GM12878 (cell line): ENCODE data around the gene MINPP1. TPM values are rescaled to one million over a fixed set of nuclear protein-coding genes. Genes with fewer than 3 reads are reported as not detected.

ENCODE experiments used
- ATAC-seq: fragments of 200-7000 bp; cut with Tn5 transposase; 3 replicates; pipeline ENCODE4 v1.9.1; 2020; ENCODE audit warnings: mild to moderate bottlenecking, moderate library complexity
- BruUV-seq: library from RNA; stranded (reverse); fragments of 400-500 nt; replicated peaks from 2 replicates; lab custom pipeline; 2021; lab: Mats Ljungman, UMichigan
- CTCF ChIA-PET: fragments of 300-600 bp; sonication (Branson Sonifier 250); formaldehyde crosslinking; extraction: SDS; loops from one replicate; lab custom pipeline; 2021; ENCODE audit warnings: inconsistent platforms; lab: Yijun Ruan, JAX
- POLR2A ChIA-PET: fragments of 350-600 bp; formaldehyde crosslinking; extraction: SDS; loops from one replicate; lab custom pipeline; 2021; ENCODE audit warnings: inconsistent platforms; lab: Charles Lee
- RAD21 ChIA-PET: fragments of 300-600 bp; sonication (Branson Sonifier 250); formaldehyde crosslinking; loops from one replicate; lab custom pipeline; 2023; ENCODE audit warnings: antibody characterized with exemption; ENCODE audit not compliant: unreplicated experiment; lab: Charles Lee
- SMC1A ChIA-PET: fragments of 300-600 bp; sonication (Branson Sonifier 250); formaldehyde crosslinking; loops from one replicate; lab custom pipeline; 2023; ENCODE audit not compliant: unreplicated experiment, uncharacterized antibody; lab: Charles Lee
- DNase-seq: peaks from one replicate; pipeline ENCODE4 v3.0.0-alpha.2; 2011; ENCODE audit warnings: low read depth, low spot score
- FAIRE-seq: peaks from 3 replicates; lab custom pipeline; 2011; peaks lifted over from hg19 to GRCh38; lab: Jason Lieb, UNC
- H2AFZ ChIP-seq: 2 replicates; pipeline ENCODE4 v1.6.0; 2011; ENCODE audit warnings: low read depth, low read length, control low read depth; ENCODE audit not compliant: control insufficient read depth
- H3K27ac ChIP-seq: 2 replicates; pipeline ENCODE4 v1.5.1; 2011; ENCODE audit warnings: control low read depth; ENCODE audit not compliant: control insufficient read depth, insufficient read depth
- H3K27me3 ChIP-seq, 2 experiments: replicated peaks in 1 of 2; 2 replicates each; pipeline versions ENCODE4 v1.6.0 to v1.6.1; 2011; ENCODE audit warnings: low read length in 1 of 2; ENCODE audit not compliant: control insufficient read depth in 2 of 2, insufficient read depth in 2 of 2
- H3K36me3 ChIP-seq, 2 experiments: 2 replicates each; pipeline ENCODE4 v1.5.1; 2011; ENCODE audit warnings: low read length in 1 of 2; ENCODE audit not compliant: control insufficient read depth in 2 of 2, insufficient read depth in 2 of 2
- H3K4me1 ChIP-seq: 2 replicates; pipeline ENCODE4 v1.6.1; 2011; ENCODE audit warnings: mild to moderate bottlenecking, low read length, moderate library complexity, mixed read lengths; ENCODE audit not compliant: control insufficient read depth, insufficient read depth
- H3K4me2 ChIP-seq: 2 replicates; pipeline ENCODE4 v1.6.0; 2011; ENCODE audit warnings: control low read depth; ENCODE audit not compliant: control insufficient read depth, insufficient read depth
- H3K4me3 ChIP-seq: fragments of 200-600 bp; sonication (generic); 2 replicates; pipeline ENCODE4 v1.5.1; 2016
- H3K79me2 ChIP-seq: 2 replicates; pipeline ENCODE4 v1.6.0; 2011; ENCODE audit warnings: low read length; ENCODE audit not compliant: control insufficient read depth, insufficient read depth
- H3K9ac ChIP-seq: 2 replicates; pipeline ENCODE4 v1.8.0; 2011; ENCODE audit warnings: low read length, control low read depth, mixed read lengths; ENCODE audit not compliant: control insufficient read depth, insufficient read depth
- H3K9me3 ChIP-seq: replicated peaks from 3 replicates; pipeline ENCODE4 v1.5.1; 2011; ENCODE audit warnings: mild to moderate bottlenecking, low read length; ENCODE audit not compliant: control insufficient read depth, insufficient read depth
- H4K20me1 ChIP-seq: 2 replicates; pipeline ENCODE4 v1.6.0; 2011; ENCODE audit not compliant: control insufficient read depth, insufficient read depth
- CBFB ChIP-seq: IDR thresholded peaks from 2 replicates; pipeline ENCODE4 v1.6.1; 2016; ENCODE audit warnings: antibody characterized with exemption, low read depth
- CHD4 ChIP-seq: fragments of 200-600 bp; sonication (generic); IDR thresholded peaks from 2 replicates; pipeline ENCODE4 v1.6.1; 2016; ENCODE audit warnings: mild to moderate bottlenecking
- EGR1 ChIP-seq, 2 experiments: IDR thresholded peaks; 1 replicate in 1 of 2; 2 replicates in 1 of 2; pipeline ENCODE4 v1.6.1; 2011 to 2012; ENCODE audit warnings: low read depth in 2 of 2, low read length in 2 of 2, borderline replicate concordance in 1 of 2, mild to moderate bottlenecking in 1 of 2, moderate library complexity in 1 of 2
- FOXM1 ChIP-seq: IDR thresholded peaks from 2 replicates; pipeline ENCODE4 v1.6.1; 2012; ENCODE audit warnings: low read depth, mild to moderate bottlenecking, inconsistent platforms, low read length, moderate library complexity
- HDAC6 ChIP-seq: fragments of 200-600 bp; sonication (generic); IDR thresholded peaks from one replicate; pipeline ENCODE4 v1.8.0; 2017; ENCODE audit warnings: antibody characterized with exemption; ENCODE audit not compliant: unreplicated experiment
- KDM1A ChIP-seq: fragments of 200-600 bp; sonication (generic); IDR thresholded peaks from 2 replicates; pipeline ENCODE4 v1.6.1; 2016; ENCODE audit warnings: borderline replicate concordance
- MTA2 ChIP-seq: fragments of 450-650 bp; IDR thresholded peaks from 2 replicates; pipeline ENCODE4 v1.6.1; 2016; ENCODE audit warnings: low read depth, mild to moderate bottlenecking, moderate library complexity
- NFXL1 ChIP-seq: fragments of 450-650 bp; IDR thresholded peaks from 2 replicates; pipeline ENCODE4 v1.6.1; 2017; ENCODE audit warnings: antibody characterized with exemption, mild to moderate bottlenecking, borderline replicate concordance
- NR2C1 ChIP-seq: fragments of 450-650 bp; IDR thresholded peaks from 2 replicates; pipeline ENCODE4 v1.6.1; 2017; ENCODE audit warnings: antibody characterized with exemption, mild to moderate bottlenecking, moderate library complexity
- NR2F1 ChIP-seq: fragments of 450-650 bp; conservative IDR thresholded peaks from 2 replicates; pipeline ENCODE4 v1.6.1; 2017; ENCODE audit warnings: mild to moderate bottlenecking
- NRF1 ChIP-seq: conservative IDR thresholded peaks from 2 replicates; pipeline ENCODE4 v1.6.1; 2011; ENCODE audit warnings: mild to moderate bottlenecking, low read depth, low read length, improper control_type of control experiment
- POLR2A ChIP-seq: IDR thresholded peaks from 2 replicates; pipeline ENCODE4 v1.6.1; 2011; ENCODE audit warnings: low read depth, mild to moderate bottlenecking, low read length
- SRF ChIP-seq, 2 experiments: IDR thresholded peaks; 2 replicates each; pipeline ENCODE4 v1.6.1; 2011; ENCODE audit warnings: low read depth in 2 of 2, low read length in 2 of 2, mild to moderate bottlenecking in 1 of 2, moderate library complexity in 1 of 2
- STAT1 ChIP-seq: fragments of 450-650 bp; conservative IDR thresholded peaks from 2 replicates; pipeline ENCODE4 v1.6.1; 2014; ENCODE audit warnings: antibody characterized with exemption, mild to moderate bottlenecking
- WRNIP1 ChIP-seq: IDR thresholded peaks from 2 replicates; pipeline ENCODE4 v1.6.1; 2011; ENCODE audit warnings: low read depth, low read length, improper control_type of control experiment, borderline replicate concordance
- ZBTB4 ChIP-seq: fragments of 450-650 bp; formaldehyde crosslinking; IDR thresholded peaks from 2 replicates; pipeline ENCODE4 v1.4.0; 2022; ENCODE audit warnings: mild to moderate bottlenecking, moderate library complexity
- WGBS: methylation state at CpG from one replicate; pipeline ENCODE4 v1.1.6; 2016; ENCODE audit warnings: low lambda C conversion rate; ENCODE audit not compliant: insufficient replicate concordance, insufficient coverage; ENCODE audit errors: missing lambda C conversion rate; 5-methylcytosine and 5-hydroxymethylcytosine counted together
- in situ Hi-C: fragments of 300-500 bp; cut with MboI; formaldehyde crosslinking; loops from 9 replicates; pipeline ENCODE4 v1.14.3; 2018; ENCODE audit warnings: mixed read lengths
- intact Hi-C: fragments of 100-400 bp; cut with micrococcal nuclease; formaldehyde crosslinking; loops from one replicate; pipeline ENCODE4 v1.14.2; 2022; ENCODE audit not compliant: unreplicated experiment
- polyA plus RNA-seq, 11 experiments: library from polyadenylated mRNA; depleted of rRNA in 4 of 11; unstranded in 6 of 11; stranded (reverse) in 5 of 11; fragments of >200 nt; fragmentation: Nextera tagmentation in 4 of 11; fragmentation: Illumina TruSeq in 1 of 11; extraction: Ambion mirVana in 4 of 11; extraction: Trizol in 1 of 11; gene quantifications; 1 replicate in 1 of 11; 2 replicates in 10 of 11; pipeline versions ENCODE4 v1.2.1 to v1.2.3, GENCODE V29; 2011 to 2016; ENCODE audit warnings: inconsistent platforms in 2 of 11, missing spikeins in 2 of 11, low read depth in 1 of 11
- total RNA-seq, 4 experiments: library from RNA; depleted of rRNA in 3 of 4; stranded (reverse); fragments of >200 nt in 3 of 4; fragmentation: Illumina TruSeq in 1 of 4; extraction: Trizol in 1 of 4; gene quantifications; 2 replicates each; pipeline versions ENCODE4 v1.2.1 to v1.2.3, GENCODE V29; 2013 to 2021
- TF ChIP-seq, protein P1 (sequence below): fragments of 450-650 bp; IDR thresholded peaks from 2 replicates; pipeline ENCODE4 v1.6.1; 2017; ENCODE audit warnings: mild to moderate bottlenecking, moderate library complexity

Gene MINPP1
- total and polyA plus RNA-seq, 10 of the 15 experiments (the other 5 are each of a cell fraction or from before 2014, with no cell fraction given), result 3.9 to 29.2 (median 10.7) TPM

- peak overlapping the region; percentile 95 for H3K4me2 ChIP-seq
- DNase-seq (no peak), ATAC-seq (no peak), FAIRE-seq (no peak)
- 91% methylated on average over 6 of the region's 6 CpGs for WGBS
- no peaks in the 10 kb centered on the region for H3K36me3 ChIP-seq
- H3K9me3 ChIP-seq, result no peaks in the 10 kb centered on the region
- RAD21 ChIA-PET, result interaction anchor here (0.6 to 1.5 kb wide), 3 partner anchors 14 to 411 kb away, joined by 3 to 4 read pairs (median 3); no protein-coding TSS in a partner anchor
- H3K27me3 ChIP-seq, result no peaks in the 10 kb centered on the region
- H3K27ac ChIP-seq, result no peak overlapping the region
- POLR2A ChIA-PET, result interaction anchor here (1.2 kb wide), 1 partner anchor 271 kb away, joined by 4 read pairs; no protein-coding TSS in a partner anchor
- H3K9ac ChIP-seq, result peak overlapping the region; percentile 70
- in situ Hi-C loops, result no loop called here
- peaks cover 10% of the 10 kb centered on the region for H3K79me2 ChIP-seq
- peak overlapping the region; percentile 97 for H2AFZ ChIP-seq
- H4K20me1 ChIP-seq, result no peaks in the 10 kb centered on the region
- BruUV-seq, result no TSS peak
- H3K4me1 ChIP-seq, result no peaks in the 10 kb centered on the region
- SMC1A ChIA-PET, result interaction anchor here (1.6 kb wide), 1 partner anchor 20 kb away, joined by 4 read pairs; no protein-coding TSS in a partner anchor
- CTCF ChIA-PET, result interaction anchor here (0.7 to 1.7 kb wide), 4 partner anchors 8 to 229 kb away, joined by 3 to 7 read pairs (median 4); no protein-coding TSS in a partner anchor
- intact Hi-C loops, result no loop called here
- H3K4me3 ChIP-seq, result peak overlapping the region; percentile 88
- TF ChIP-seq, protein P1, sequence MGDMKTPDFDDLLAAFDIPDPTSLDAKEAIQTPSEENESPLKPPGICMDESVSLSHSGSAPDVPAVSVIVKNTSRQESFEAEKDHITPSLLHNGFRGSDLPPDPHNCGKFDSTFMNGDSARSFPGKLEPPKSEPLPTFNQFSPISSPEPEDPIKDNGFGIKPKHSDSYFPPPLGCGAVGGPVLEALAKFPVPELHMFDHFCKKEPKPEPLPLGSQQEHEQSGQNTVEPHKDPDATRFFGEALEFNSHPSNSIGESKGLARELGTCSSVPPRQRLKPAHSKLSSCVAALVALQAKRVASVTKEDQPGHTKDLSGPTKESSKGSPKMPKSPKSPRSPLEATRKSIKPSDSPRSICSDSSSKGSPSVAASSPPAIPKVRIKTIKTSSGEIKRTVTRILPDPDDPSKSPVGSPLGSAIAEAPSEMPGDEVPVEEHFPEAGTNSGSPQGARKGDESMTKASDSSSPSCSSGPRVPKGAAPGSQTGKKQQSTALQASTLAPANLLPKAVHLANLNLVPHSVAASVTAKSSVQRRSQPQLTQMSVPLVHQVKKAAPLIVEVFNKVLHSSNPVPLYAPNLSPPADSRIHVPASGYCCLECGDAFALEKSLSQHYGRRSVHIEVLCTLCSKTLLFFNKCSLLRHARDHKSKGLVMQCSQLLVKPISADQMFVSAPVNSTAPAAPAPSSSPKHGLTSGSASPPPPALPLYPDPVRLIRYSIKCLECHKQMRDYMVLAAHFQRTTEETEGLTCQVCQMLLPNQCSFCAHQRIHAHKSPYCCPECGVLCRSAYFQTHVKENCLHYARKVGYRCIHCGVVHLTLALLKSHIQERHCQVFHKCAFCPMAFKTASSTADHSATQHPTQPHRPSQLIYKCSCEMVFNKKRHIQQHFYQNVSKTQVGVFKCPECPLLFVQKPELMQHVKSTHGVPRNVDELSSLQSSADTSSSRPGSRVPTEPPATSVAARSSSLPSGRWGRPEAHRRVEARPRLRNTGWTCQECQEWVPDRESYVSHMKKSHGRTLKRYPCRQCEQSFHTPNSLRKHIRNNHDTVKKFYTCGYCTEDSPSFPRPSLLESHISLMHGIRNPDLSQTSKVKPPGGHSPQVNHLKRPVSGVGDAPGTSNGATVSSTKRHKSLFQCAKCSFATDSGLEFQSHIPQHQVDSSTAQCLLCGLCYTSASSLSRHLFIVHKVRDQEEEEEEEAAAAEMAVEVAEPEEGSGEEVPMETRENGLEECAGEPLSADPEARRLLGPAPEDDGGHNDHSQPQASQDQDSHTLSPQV, result no peak
- TF ChIP-seq NR2C1 (no peak), NFXL1 (no peak), WRNIP1 (no peak), STAT1 (no peak), CBFB (no peak), SRF (IDR thresholded peaks at IDR 0.05; ENCODE audit: low read depth in 2 of 2, low read length in 2 of 2) (no peak), FOXM1 (no peak), POLR2A (no peak), ZBTB4 (CRISPR knock-in tag) (no peak), KDM1A (no peak), EGR1 (IDR thresholded peaks at IDR 0.05; ENCODE audit: borderline replicate concordance in 1 of 2, low read depth in 2 of 2, low read length in 2 of 2) (no peak), MTA2 (no peak), HDAC6 (no peak), CHD4 (no peak), NR2F1 (no peak), NRF1 (no peak)
These were observed 807 bp upstream of the MINPP1 start for GRCh38 chr10:87503886-87504285.
